ENCODE data around the gene HPSE.

GRCh38 chr4:83267121-83267829 lies 67.4 kb downstream of the HPSE start:
- TF ChIP-seq CTCF (IDR thresholded peaks at IDR 0.05; ENCODE audit: low read depth, low read length) (no peak), EZH2phosphoT487 (IDR thresholded peaks at IDR 0.05; ENCODE audit: low read depth) (no peak)

Measured in OCI-LY3 (cell line).